Endothelial cell of umbilical vein (primary cell): Measurements from ENCODE around the gene ADRB2. TPM values are rescaled to one million over a fixed set of nuclear protein-coding genes. Genes with fewer than 3 reads are reported as not detected.

Experiments used
- BruUV-seq: library from RNA; stranded (reverse); fragments of 400-500 nt; replicated peaks from 2 replicates; lab custom pipeline; 2021; lab: Mats Ljungman, UMichigan
- CTCF ChIA-PET: fragments of 300-600, 350-600 bp; sonication (Branson Sonifier 250); formaldehyde crosslinking; loops from one replicate; lab custom pipeline; 2021; ENCODE audit warnings: antibody characterized with exemption, inconsistent platforms; lab: Charles Lee
- POLR2A ChIA-PET: fragments of 300-600, 350-600 bp; sonication (Branson Sonifier 250); formaldehyde crosslinking; loops from one replicate; lab custom pipeline; 2021; ENCODE audit warnings: antibody characterized with exemption, inconsistent platforms; lab: Charles Lee
- DNase-seq: peaks from one replicate; pipeline ENCODE4 v3.0.0-alpha.2; 2011; ENCODE audit warnings: low read depth, low spot score
- FAIRE-seq: peaks from 2 replicates; lab custom pipeline; 2011; peaks lifted over from hg19 to GRCh38; lab: Jason Lieb, UNC
- H2AFZ ChIP-seq: 2 replicates; pipeline ENCODE4 v1.6.0; 2012; ENCODE audit warnings: low read depth, low read length, control low read depth, inconsistent platforms
- H3K27ac ChIP-seq: 2 replicates; pipeline ENCODE4 v1.5.1; 2011; ENCODE audit warnings: low read depth, mild to moderate bottlenecking, control low read depth, low read length, moderate library complexity; ENCODE audit not compliant: insufficient read depth
- H3K27me3 ChIP-seq, 2 experiments: 2 replicates each; pipeline versions ENCODE4 v1.6.0 to v1.6.1; 2011; ENCODE audit warnings: low read length in 2 of 2, mixed read lengths in 1 of 2; ENCODE audit not compliant: control insufficient read depth in 2 of 2, insufficient read depth in 2 of 2
- H3K36me3 ChIP-seq, 2 experiments: 2 replicates in 1 of 2; 3 replicates in 1 of 2; pipeline ENCODE4 v1.5.1; 2011; ENCODE audit warnings: low read length in 2 of 2, mild to moderate bottlenecking in 1 of 2, moderate library complexity in 1 of 2; ENCODE audit not compliant: control insufficient read depth in 2 of 2, insufficient read depth in 2 of 2; ENCODE audit errors: extremely low read depth in 1 of 2
- H3K4me1 ChIP-seq: 3 replicates; pipeline ENCODE4 v1.5.1; 2011; ENCODE audit warnings: mild to moderate bottlenecking, low read length; ENCODE audit not compliant: control insufficient read depth, insufficient read depth; ENCODE audit errors: extremely low read depth
- H3K4me2 ChIP-seq: 2 replicates; pipeline ENCODE4 v1.6.1; 2011; ENCODE audit warnings: low read length, control low read depth, mixed read lengths; ENCODE audit not compliant: insufficient read depth
- H3K4me3 ChIP-seq, 3 experiments: fragments of 200-600 bp in 1 of 3; sonication (generic), shearing (Covaris generic) in 1 of 3; replicated peaks in 1 of 3; 2 replicates each; pipeline ENCODE4 v1.5.1; 2011 to 2016; ENCODE audit warnings: control low read depth in 3 of 3, low read length in 3 of 3, mild to moderate bottlenecking in 2 of 3, inconsistent platforms in 1 of 3, low read depth in 1 of 3, moderate library complexity in 1 of 3; ENCODE audit not compliant: insufficient read depth in 1 of 3
- H3K79me2 ChIP-seq: 2 replicates; pipeline ENCODE4 v1.6.0; 2012; ENCODE audit warnings: low read length, inconsistent platforms; ENCODE audit not compliant: control insufficient read depth, insufficient read depth
- H3K9ac ChIP-seq: replicated peaks from 2 replicates; pipeline ENCODE3; 2011; ENCODE audit warnings: low read length, control low read depth; ENCODE audit not compliant: insufficient read depth; ENCODE audit errors: extremely low read depth
- H3K9me1 ChIP-seq: replicated peaks from 3 replicates; pipeline ENCODE4 v1.6.0; 2011; ENCODE audit warnings: mild to moderate bottlenecking, low read length; ENCODE audit not compliant: control insufficient read depth, insufficient read depth; ENCODE audit errors: extremely low read depth
- H3K9me3 ChIP-seq: replicated peaks from 2 replicates; pipeline ENCODE4 v1.5.1; 2012; ENCODE audit warnings: low read length, inconsistent platforms; ENCODE audit not compliant: control insufficient read depth, insufficient read depth
- H4K20me1 ChIP-seq: replicated peaks from 2 replicates; pipeline ENCODE3; 2011; ENCODE audit warnings: mild to moderate bottlenecking, low read length; ENCODE audit not compliant: control insufficient read depth, insufficient read depth; ENCODE audit errors: extremely low read depth
- EZH2 ChIP-seq: IDR thresholded peaks from 2 replicates; pipeline ENCODE4 v1.6.1; 2012; ENCODE audit warnings: borderline replicate concordance, low read depth, mild to moderate bottlenecking, moderate library complexity, low read length, inconsistent platforms; ENCODE audit not compliant: severe bottlenecking
- FOS ChIP-seq: IDR thresholded peaks from 2 replicates; pipeline ENCODE4 v1.6.1; 2011; ENCODE audit warnings: mild to moderate bottlenecking, low read length, moderate library complexity, borderline replicate concordance; ENCODE audit not compliant: insufficient read depth
- GATA2 ChIP-seq: IDR thresholded peaks from 2 replicates; pipeline ENCODE4 v1.7.0; 2011; ENCODE audit warnings: low read depth, mild to moderate bottlenecking, moderate library complexity, mixed read lengths, low read length; ENCODE audit not compliant: insufficient read length, insufficient read depth
- JUN ChIP-seq: IDR thresholded peaks from 2 replicates; pipeline ENCODE4 v1.6.1; 2011; ENCODE audit warnings: borderline replicate concordance, low read depth; ENCODE audit not compliant: insufficient read length, insufficient read depth
- MYC ChIP-seq: IDR thresholded peaks from one replicate; pipeline ENCODE4 v1.6.1; 2011; ENCODE audit warnings: mild to moderate bottlenecking, low read depth, low read length
- POLR2A ChIP-seq: IDR thresholded peaks from 2 replicates; pipeline ENCODE4 v1.6.1; 2012; ENCODE audit warnings: low read depth, mild to moderate bottlenecking, control low read depth, low read length
- POLR2AphosphoS5 ChIP-seq: IDR thresholded peaks from 2 replicates; pipeline ENCODE4 v1.6.1; 2012; ENCODE audit warnings: low read depth, mild to moderate bottlenecking, control low read depth, low read length, moderate library complexity; ENCODE audit not compliant: insufficient read depth
- dilution Hi-C: fragments of 300-500 bp; cut with MboI; formaldehyde crosslinking; loops from one replicate; pipeline ENCODE4 v1.15.0; 2019; ENCODE audit warnings: low sequenced_read_pairs; ENCODE audit not compliant: extremely low pct_ligation_motif_present
- intact Hi-C: fragments of 100-400 bp; cut with micrococcal nuclease; formaldehyde crosslinking; loops from one replicate; pipeline ENCODE4 v1.10.0; 2022
- polyA plus RNA-seq, 4 experiments: library from polyadenylated mRNA; depleted of rRNA in 3 of 4; stranded (reverse) in 3 of 4; unstranded in 1 of 4; fragments of >200 nt; gene quantifications; 2 replicates each; pipeline versions ENCODE4 v1.2.1 to v1.2.3, GENCODE V29; 2011 to 2012; ENCODE audit warnings: missing spikeins in 1 of 4
- total RNA-seq: library from RNA; stranded (reverse); gene quantifications from 2 replicates; pipeline ENCODE4 v1.2.3, GENCODE V29; 2021
- TF ChIP-seq, protein P1 (sequence below), 2 donors: IDR thresholded peaks; 1 replicate in 1 of 2; 2 replicates in 1 of 2; pipeline ENCODE4 v1.5.1; 2011; ENCODE audit warnings: low read length in 2 of 2, mild to moderate bottlenecking in 2 of 2, moderate library complexity in 2 of 2, control low read depth in 1 of 2, inconsistent platforms in 1 of 2, low read depth in 1 of 2; ENCODE audit not compliant: insufficient read depth in 1 of 2; ENCODE audit errors: extremely low read depth in 1 of 2

The ADRB2 gene
- total and polyA plus RNA-seq, 2 donors (not counting 3 experiments of a cell fraction or from before 2014, with no cell fraction given) = 0.86 to 0.88 TPM

DNA sequence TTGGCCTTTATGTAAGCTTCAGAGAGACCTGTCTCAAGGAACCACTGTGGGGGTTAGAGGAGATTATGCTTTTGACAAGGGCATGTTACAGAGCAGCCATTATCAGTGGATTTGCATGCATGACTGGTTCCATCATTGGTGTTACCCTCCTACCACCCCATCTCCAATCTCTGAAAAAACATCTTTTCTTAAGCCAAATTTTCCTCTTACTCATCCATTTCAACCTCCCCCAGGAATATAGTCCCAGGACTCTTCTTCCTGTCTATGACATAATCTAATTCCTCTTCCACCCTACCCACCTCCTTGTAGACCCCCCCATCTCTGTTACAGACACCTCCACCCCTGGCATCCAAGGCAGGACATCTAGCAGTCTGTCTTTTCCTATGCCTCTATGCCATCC is 33.1 kb upstream of the ADRB2 start:
- POLR2A ChIA-PET = no interaction called here
- H3K4me1 ChIP-seq = no peaks in the 10 kb centered on the region
- H3K4me2 ChIP-seq = no peak overlapping the region
- H3K9ac ChIP-seq = no peak overlapping the region
- no peak overlapping the region for H3K4me3 ChIP-seq
- FAIRE-seq (no peak), DNase-seq (no peak)
- H3K27ac ChIP-seq = no peak overlapping the region
- TF ChIP-seq JUN (no peak), POLR2AphosphoS5 (no peak), POLR2A (no peak), MYC (no peak), FOS (no peak), EZH2 (no peak), GATA2 (no peak)
- TF ChIP-seq, protein P1, sequence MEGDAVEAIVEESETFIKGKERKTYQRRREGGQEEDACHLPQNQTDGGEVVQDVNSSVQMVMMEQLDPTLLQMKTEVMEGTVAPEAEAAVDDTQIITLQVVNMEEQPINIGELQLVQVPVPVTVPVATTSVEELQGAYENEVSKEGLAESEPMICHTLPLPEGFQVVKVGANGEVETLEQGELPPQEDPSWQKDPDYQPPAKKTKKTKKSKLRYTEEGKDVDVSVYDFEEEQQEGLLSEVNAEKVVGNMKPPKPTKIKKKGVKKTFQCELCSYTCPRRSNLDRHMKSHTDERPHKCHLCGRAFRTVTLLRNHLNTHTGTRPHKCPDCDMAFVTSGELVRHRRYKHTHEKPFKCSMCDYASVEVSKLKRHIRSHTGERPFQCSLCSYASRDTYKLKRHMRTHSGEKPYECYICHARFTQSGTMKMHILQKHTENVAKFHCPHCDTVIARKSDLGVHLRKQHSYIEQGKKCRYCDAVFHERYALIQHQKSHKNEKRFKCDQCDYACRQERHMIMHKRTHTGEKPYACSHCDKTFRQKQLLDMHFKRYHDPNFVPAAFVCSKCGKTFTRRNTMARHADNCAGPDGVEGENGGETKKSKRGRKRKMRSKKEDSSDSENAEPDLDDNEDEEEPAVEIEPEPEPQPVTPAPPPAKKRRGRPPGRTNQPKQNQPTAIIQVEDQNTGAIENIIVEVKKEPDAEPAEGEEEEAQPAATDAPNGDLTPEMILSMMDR (IDR thresholded peaks at IDR 0.05; ENCODE audit: extremely low read depth in 1 of 2, insufficient read depth in 1 of 2, low read depth in 1 of 2, low read length in 2 of 2) = no peak
- no peak overlapping the region for H2AFZ ChIP-seq
- no peaks in the 10 kb centered on the region for H3K9me3 ChIP-seq
- H3K79me2 ChIP-seq = no peaks in the 10 kb centered on the region
- dilution Hi-C loops (no loop called here), intact Hi-C loops (no loop called here)
- H3K9me1 ChIP-seq = no peaks in the 10 kb centered on the region
- BruUV-seq = no TSS peak
- H4K20me1 ChIP-seq = no peaks in the 10 kb centered on the region
- H3K27me3 ChIP-seq = no peaks in the 10 kb centered on the region
- CTCF ChIA-PET = no interaction called here
- H3K36me3 ChIP-seq = no peaks in the 10 kb centered on the region
